Activated T-cell treated with anti-CD3 and anti-CD28 coated beads for 1 hour (primary cell): Measurements from ENCODE around the gene FSIP1.

ENCODE experiments used
- DNase-seq: peaks from one replicate; pipeline ENCODE4 v3.0.0-alpha.2; 2020; ENCODE audit warnings: low read depth

FSIP1 gene

DNA sequence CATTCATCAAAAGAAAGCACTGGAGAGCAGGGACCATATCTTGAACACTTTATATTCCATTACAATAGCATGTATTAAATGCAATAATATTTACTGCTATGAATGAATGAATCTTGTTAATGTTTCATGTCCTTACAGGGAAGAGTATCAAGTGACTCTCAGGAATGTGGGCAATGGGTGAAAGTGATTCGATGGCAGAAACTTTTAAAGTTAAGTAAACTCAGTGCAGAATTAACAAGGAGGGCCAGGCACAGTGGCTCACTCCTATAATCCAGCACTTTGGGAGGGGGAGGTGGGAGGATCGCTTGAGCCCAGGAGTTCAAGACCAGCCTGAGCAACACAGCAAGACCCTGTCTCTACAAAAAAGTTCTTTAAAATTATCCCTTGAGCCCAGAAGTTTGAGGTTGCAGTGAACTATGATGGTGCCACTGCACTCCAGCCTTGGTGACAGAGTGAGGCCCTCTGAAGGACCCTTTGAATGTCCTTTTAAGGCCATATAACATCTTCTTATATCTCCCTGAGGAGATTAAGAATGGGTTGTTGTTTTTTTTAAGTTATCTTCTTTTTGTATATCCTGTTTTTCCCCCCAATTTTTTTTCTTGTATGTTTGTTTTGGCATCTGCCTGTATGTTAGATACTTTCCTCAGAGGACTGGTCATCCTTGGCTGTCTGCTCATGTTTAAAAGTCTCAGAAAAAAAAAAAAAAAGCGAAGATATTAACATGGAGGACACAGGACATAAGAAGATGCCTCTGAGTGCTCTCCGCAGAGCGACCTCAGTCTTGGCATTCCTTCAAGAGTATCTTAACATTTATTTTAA lies 9.6 kb upstream of the FSIP1 start:
- no peak for DNase-seq

DNA sequence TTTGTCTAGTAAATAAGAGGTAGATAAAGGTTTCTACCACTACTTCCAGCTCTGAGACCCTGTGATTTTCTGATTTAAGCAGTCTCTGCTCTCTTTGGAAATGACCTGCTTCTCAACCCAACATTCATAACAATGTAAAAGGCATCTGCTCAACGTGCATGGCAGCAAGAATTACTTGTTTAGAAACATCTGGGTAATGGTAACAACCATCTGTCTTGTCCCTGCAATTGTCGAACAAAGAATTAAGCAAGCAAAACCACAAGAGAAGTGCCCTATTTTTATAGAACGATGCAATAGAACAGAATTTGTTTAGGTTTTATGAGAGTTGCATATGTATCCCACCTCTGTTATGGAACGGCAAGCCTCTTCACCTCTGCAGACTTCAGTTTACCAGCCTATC lies 7.1 kb upstream of the FSIP1 start:
- no peak for DNase-seq

DNA sequence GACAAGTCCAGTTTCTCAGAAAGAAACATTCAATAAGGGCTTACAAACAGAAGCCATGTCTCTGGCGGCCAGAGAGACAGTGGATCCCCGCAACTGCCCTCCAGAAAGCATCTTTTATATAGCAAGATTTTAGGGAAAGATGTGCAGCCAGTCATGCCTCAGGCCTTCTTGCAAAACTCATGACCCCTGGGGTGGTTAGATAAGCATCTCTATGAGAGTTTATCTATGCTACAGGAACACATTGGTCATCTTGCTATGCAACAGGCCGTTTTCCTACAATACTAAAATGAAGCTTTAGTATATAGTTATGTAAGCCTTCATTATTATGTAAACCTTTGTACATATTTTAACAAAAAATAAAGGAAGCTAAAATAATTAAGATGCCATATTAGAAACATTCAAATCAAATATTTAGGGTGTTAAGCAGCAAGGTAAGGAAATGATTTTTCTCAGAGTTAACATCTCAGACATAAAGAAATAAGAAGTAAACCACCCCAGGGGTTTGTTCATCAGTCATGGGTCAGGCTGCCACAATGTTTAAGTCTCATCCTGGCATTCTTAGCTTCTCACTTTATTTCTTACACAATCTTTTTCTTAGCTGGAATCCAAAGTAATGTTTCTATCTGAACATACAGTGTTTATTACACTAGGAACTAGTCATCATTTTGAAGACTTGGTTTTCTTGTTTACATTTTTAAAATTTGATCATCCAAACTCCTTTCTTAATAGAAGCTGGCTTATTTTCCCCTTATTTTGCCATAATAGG lies 6.3 kb upstream of the FSIP1 start:
- no peak for DNase-seq

DNA sequence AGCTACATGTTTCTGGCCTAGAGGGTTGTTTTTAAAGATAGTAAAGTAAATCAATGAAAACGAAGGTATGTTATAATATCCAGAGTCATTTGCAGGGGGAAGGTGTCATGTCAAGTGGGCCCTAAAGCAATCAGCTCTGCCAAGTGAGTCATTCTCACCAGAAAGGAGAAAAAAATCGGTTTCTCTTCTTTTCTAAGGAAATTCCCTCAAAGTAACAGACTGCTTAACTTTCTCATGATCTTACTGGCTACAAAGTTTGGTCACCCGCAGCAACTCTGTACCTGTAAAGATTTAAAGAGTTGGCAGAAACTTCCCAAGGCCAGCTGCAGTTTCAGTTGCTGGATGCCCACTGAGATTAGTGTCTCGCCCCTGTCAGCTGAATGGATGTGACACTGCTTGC lies 5.5 kb upstream of the FSIP1 start:
- no peak for DNase-seq

DNA sequence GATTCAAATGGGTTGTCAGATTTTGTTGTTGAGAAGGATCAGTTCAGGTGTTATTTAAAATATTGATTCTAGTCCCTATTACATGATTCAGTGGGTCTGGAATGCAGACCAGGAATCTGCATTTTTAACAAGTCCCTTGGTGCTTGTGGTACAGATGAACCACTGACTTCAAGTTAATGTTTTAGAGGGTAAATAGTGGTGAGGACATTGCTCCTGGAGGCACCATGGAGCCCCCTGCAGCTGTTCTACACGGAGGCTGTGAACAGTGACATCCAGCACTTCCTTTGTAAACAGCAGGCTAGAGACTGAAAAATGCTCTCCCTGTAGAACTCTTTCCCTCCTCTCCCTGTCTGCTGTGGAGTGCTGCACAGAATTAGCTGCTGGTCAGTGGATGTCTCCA lies 4.8 kb upstream of the FSIP1 start:
- no peak for DNase-seq

DNA sequence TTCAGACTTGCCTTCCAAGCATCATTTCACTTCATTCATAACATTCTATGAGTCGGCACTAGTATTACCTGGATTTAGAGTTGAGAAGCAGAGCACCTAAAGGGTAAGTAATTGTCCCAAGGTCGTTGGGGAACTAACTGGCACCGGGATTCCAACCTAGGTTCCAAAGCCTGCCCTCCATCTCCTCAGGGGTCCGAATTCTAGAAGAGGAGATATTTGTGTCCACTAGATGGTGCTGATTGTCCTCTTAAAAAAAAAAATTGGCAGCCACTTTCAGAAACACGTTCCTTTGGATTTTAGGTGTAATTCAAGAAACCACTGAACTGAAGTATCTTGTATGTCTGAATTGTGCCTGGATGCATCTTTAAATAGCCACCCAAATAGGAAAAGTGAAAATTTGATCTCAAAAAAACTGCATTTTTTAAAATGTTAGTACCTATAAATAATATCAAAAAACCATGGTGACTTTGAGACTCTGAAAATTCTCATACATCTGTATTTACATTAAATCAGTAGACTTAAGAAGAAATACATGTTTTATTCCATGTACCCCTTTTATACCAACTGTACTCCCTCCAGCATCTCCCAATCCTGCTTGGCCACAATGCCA lies 3.9 kb upstream of the FSIP1 start:
- no peak for DNase-seq

DNA sequence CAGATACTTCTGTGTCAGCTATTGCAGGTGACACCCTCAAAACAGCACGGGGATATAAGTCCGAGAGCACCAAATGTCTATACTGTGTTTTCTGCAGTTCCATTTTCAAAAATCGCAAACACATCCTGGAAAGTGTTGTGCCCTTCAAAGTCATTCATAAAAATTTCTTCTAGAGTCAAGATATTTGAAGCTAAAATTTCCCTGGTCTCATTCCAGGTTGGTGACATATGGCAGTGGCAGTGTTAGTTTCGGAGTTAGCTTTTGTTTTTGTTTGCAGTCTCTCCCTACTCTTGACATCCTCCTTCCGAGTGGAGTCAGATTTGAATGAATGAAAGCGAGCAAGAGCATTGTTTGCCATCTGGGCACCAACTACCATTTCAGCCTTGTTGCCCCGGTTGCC lies 3.2 kb upstream of the FSIP1 start:
- DNase-seq, result no peak

DNA sequence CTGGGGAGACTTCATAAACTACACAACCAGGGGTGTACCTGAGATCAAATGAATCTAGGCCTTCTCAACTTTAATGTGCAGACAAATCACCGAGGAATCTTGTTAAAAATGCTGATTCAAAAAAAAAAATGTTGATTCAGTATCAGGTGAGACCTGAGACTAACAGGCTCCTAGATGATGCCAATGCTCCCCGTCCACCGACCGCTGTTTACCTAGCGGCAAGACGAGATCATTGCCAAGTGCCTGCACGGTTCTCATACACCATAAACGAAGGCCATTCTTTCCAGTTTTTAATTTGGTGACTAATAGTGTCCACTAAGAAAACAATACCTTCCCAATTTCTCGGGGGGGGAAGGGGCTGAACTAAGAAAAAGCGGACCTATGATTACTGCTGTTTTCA lies 2.5 kb upstream of the FSIP1 start:
- DNase-seq, result no peak

DNA sequence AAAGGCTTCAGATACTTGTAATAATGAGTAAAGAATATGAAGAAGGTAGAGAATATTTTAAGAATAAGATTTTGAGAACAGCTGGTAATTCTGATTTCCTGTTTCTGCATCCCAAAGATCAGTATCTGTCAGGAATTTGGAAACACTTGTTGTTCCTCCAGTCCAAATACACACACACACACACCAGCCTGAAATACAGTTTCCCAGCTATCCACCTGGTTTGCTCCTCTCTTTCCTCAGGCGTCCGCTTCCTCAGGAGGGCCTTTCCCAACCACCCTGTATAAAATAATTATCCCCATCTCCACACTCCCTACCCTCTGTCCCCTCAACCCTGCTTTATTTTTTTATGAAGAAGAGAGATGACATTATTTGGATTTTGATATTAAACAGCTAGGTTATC lies 2.0 kb upstream of the FSIP1 start:
- DNase-seq, result no peak

DNA sequence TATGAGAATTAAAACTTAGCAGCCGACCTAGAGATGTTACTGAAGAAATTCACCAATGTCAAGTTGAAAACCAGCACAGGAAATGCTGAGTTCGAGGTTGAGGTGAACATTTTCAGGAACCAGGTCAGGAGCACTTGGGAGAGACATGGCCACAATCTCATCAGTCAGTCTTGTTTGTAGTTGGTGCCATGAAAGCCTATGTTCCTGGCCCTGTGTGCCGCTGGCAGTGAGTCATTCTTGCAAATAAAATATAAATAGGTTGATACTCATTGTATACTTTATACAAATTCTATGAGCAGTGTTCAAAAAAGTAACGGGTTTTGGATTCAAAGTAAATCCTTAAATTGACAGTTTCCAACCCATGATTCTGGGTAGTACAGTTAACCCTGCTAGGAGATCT lies 1.5 kb upstream of the FSIP1 start:
- no peak for DNase-seq

DNA sequence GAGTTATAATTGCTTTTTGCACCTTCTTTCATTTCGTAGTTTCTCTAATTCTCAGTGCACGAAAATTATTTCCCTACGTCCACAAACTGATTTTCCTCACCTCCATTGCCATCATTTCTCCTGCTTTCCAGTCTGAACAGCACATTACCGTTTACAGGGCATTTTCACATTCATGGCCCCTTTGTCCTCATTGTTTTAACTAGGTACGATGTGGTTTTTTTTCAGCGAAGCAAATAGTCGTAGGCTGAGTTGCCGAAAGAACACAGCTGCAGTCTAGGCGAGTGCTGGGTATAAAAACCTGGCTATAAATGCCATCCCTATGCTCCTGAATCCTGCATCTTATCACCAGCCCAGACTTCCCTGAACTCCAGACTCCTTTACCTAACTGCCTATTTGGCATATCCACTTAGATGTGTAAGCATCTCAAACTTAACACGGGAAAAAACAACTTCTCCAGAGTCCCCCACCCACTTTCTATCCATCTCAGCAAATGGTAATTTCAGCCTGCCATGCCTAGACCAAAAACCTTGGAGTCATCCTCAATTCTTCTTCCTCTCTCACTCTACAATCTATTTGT lies 691 bp upstream of the FSIP1 start:
- DNase-seq, result no peak

DNA sequence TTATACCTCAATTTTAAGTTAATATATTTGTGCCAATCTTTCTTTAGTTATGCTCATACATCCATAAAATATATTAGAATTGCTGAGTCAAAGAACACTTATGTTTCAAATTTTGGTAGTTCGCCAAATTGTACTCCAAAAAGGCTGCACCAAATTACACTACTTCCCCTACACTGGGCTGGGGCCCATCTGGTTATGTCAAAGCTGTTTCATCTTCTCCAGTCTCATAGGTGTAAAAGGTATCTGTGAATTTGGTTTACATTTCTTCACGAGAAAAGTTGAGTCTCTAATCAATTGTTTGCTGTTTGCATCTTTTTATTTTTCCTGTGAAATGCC lies 706 bp downstream of the FSIP1 start:
- DNase-seq, result no peak

DNA sequence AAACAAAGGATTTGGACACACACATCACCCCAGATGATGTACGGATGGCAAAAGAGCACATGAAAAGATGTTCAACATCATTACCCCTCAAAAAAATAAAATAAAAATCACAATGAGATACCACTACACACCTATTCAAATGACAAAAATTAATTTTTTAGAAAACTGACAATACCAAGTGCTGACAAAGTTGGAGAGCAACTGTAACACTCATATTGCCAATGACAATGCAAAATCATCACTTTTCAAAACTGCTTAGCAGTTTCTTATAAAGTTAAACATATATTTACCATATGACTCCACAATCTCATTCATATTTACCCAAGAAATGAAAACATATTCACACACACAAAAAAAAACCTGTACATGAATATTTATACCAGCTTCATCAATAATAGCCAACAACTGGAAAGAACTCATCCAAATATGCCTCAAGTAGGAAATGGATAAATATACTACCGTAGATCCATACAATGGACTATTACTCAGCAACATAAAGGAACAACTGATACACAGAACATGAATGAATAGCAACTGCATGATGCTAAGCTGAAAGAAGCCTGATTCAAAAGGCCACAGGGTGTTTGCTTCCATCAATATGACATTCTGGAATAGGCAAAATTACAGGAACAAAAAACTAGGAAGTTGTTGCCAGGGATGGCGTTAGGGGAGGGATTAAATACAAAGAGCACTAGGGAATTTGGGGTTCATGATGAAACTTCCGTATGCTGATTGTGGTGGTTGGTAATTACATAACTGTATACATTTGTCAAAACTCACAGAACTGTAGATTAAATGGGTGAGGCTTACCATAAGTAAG lies 1.3 kb downstream of the FSIP1 start:
- DNase-seq, result no peak

DNA sequence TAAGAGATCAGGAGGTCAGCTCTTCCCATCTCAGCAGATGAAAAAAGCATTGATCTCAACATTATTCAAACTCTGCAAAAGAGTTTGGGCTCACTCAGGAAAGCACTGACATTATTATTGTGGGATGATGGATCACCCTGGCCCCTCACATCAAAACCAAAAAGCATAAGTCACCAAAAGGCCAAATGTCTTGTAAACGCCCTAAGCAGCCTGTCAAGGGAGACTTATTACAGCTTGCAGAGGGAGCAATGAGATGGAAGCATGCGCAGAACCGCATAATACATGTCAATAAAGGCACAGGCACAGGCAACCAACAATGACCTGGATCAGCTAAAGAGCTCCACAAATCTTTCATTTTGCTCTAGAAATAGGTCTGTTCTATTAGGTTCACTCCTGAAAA lies 4.6 kb downstream of the FSIP1 start:
- no peak for DNase-seq

DNA sequence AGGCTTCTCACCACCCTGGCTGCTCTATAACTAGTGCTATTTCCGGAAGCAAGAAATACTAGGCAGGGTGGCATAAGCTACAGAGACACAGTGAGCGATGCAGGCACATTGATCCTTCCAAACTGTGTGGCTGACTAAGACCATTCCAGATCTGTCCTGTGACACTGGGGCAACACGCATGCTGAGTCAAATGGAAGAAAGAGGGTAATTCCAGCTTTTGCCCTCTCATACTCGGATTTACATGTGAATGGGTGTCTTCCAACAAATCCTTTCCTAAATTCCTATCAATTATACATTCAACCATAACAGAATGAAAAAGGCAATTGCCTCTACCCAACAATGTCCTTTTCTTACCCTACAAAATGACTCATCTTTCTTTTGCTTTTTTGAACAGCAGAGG lies 5.1 kb downstream of the FSIP1 start:
- DNase-seq, result no peak

DNA sequence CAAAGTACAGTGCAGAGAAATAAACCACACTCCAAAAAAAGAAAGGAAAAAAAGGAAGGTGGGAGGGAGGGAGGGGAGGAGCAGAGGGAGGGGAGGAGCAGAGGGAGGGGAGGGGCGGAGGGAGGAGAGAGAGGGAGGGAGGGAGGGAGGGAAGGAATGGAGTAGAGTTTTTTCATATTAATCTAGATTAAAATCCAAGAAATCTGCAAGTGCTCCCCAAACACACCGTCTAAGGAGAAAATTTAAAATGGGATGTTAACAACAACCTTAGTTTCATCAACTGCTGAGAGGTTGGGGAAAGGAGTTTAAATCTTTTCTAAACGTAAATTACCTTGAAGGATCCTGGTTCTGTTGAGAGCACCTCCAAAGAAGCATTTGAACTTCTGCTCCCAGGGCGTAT lies 6.6 kb downstream of the FSIP1 start:
- no peak for DNase-seq

DNA sequence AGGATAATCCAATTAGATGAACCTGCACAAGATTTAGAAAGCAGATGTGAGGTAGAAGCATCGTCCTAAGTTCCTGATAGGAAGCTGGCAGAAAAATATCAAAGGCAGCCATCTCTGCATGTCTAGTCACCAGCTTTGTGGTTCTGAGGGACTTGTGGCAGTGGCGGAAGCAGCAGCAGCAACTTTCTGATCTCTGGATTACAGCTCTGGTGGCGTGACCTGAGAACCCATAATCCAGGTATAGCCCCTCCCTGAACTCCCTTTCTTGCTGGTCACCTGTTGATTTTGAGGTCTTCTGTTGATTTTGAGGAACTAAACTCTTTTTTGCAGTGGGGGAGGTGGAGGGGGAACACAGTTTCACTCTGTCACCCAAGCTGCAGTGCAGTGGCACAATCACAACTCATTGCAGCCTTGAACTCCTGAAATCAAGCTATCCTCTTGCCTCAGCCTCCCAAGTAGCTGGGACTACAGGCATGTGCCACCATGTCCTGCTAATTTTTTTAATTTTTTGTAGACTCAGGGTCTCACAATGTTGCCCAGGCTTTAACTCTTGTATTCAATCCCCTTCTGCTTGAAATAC lies 7.9 kb downstream of the FSIP1 start:
- no peak for DNase-seq

DNA sequence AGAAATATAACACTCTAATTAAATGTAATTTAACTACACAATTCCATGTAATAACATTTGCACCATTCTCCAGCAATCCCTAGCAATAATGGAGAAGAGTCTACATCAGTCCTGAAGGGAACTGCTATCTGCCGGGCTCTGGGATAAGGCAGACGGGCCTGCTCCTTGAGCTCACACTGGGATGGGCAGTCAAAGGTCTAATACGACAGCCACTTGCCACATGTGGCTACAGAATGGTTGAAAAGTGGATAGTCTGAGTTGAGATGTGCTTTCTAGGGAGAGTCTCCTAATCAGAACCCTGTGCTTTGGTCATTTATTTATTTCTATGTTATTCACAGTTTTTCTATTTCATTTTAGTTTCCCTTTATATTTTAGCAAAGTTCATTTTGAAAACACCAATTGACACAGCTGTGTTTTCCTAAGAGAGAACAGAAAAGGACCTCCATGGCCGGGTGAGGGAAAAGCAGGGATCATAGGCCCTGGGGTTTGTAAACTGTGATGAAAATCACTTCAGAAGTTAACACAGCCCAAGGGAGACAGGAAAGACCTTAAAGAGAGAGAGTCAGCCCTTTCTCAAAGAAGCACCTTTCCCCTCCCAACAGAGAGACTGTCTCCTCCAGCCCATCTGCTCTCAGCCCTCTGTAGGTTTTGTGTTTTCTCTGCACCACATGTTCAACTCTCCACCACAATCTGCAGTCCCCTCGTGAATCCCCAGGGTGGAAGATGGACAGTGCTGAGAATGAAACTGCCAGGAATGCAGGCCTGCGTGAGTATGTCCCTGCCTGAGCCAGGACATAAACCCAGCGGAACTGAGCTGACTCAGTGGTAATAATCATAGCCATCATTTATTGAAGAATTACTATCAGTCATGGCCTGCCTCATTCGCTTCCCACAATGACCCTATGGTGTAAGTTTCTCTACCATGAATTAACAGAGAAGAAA lies 11.6 kb downstream of the FSIP1 start:
- DNase-seq, result no peak

DNA sequence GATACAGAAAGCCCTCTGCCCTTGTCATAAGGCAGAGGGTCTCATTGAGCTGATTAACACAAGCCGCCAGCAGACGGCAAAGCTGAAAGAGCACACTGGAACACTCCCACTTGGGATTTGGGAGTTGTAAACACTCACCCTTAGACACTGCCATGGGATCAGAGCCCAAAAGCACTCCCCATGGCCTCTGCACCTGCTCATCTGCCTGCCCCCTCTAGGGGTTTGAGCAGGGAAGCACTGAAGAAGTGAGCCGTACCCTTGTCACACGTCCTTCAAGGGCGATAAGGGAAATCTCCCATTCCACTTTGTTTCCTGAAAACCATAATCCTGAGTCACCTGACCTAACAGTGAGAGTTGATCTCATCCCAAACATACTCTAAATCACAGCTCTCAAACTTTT lies 14.7 kb downstream of the FSIP1 start:
- no peak for DNase-seq

DNA sequence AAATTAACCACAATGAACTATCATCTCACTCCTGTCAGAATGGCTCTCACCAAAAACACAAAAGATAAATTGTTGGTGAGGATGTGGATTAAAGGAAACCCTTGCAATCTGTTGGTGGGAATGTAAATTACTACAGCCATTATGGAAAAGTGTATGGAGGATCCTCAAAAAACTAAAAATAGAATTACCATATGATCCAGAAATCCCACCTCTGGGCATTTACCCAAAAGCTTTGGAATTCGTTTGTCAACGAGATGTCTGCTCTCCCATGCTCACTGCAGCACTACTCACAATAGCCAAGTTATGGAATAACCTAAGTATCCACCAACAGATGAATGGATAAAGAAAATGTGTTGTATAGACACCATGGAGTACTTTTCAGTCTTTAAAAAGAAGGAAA lies 21.6 kb downstream of the FSIP1 start:
- DNase-seq, result no peak
